NB4 (cell line): ENCODE measurements around the gene AGPAT2.

Experiments used
- DNase-seq: peaks from one replicate; pipeline ENCODE4 v3.0.0; 2010; ENCODE audit warnings: low read depth
- H3K4me3 ChIP-seq: one replicate; pipeline ENCODE4 v1.5.1; 2011; ENCODE audit warnings: mild to moderate bottlenecking, low read depth, low read length, moderate library complexity
- CTCF ChIP-seq: IDR thresholded peaks from one replicate; pipeline ENCODE4 v1.5.1; 2012; ENCODE audit warnings: low read depth, low read length
- MAX ChIP-seq: IDR thresholded peaks from 2 replicates; pipeline ENCODE4 v1.6.1; 2011; ENCODE audit warnings: low read depth, low read length
- MYC ChIP-seq: IDR thresholded peaks from 2 replicates; pipeline ENCODE4 v1.6.1; 2011; ENCODE audit warnings: low read depth, low read length
- POLR2A ChIP-seq: IDR thresholded peaks from 2 replicates; pipeline ENCODE4 v1.6.1; 2011; ENCODE audit warnings: mild to moderate bottlenecking; ENCODE audit not compliant: insufficient read length; ENCODE audit errors: extremely low read depth

AGPAT2 gene

GRCh38 chr9:136668983-136669790 lies 18.1 kb downstream of the AGPAT2 start:
- no peak for TF ChIP-seq POLR2A
- TF ChIP-seq MAX, result no peak
- TF ChIP-seq MYC, result no peak
- no peak for TF ChIP-seq CTCF
- no peak for DNase-seq
- H3K4me3 ChIP-seq, result no peak overlapping the region

GRCh38 chr9:136667940-136668760 lies 19.1 kb downstream of the AGPAT2 start:
- no peak overlapping the region for H3K4me3 ChIP-seq
- TF ChIP-seq MYC (no peak), POLR2A (no peak), CTCF (no peak), MAX (no peak)
- no peak for DNase-seq

- DNase-seq, result no peak
- TF ChIP-seq CTCF (no peak), POLR2A (no peak), MYC (no peak), MAX (no peak)
- H3K4me3 ChIP-seq, result no peak overlapping the region
Measured at GRCh38 chr9:136667214-136667939, 19.9 kb downstream of the AGPAT2 start.

- TF ChIP-seq MYC (no peak), POLR2A (no peak), MAX (no peak), CTCF (no peak)
- no peak overlapping the region for H3K4me3 ChIP-seq
- DNase-seq, result no peak
Measured at GRCh38 chr9:136666372-136667213, 20.7 kb downstream of the AGPAT2 start.

- H3K4me3 ChIP-seq, result no peak overlapping the region
- TF ChIP-seq POLR2A (no peak), MYC (no peak), MAX (no peak), CTCF (no peak)
- no peak for DNase-seq
Measured at GRCh38 chr9:136665704-136666371, 21.4 kb downstream of the AGPAT2 start.
